ENCODE data around the gene EHMT2.

- TF ChIP-seq CTCF (conservative IDR thresholded peaks at IDR 0.05) (no peak), ZFX (IDR thresholded peaks at IDR 0.05) (no peak)
Measured at GRCh38 chr6:31864818-31865204, 32.7 kb downstream of the EHMT2 start.

Data from C4-2B (cell line).